Neuronal stem cell (in vitro differentiated cells): ENCODE measurements around the gene MYO3B.

ENCODE experiments used
- DNase-seq: peaks from one replicate; pipeline ENCODE4 v3.0.0-alpha.2; 2013; ENCODE audit warnings: low spot score
- H2AFZ ChIP-seq: one replicate; pipeline ENCODE4 v1.6.1; 2013; ENCODE audit warnings: mild to moderate bottlenecking, low read length, inconsistent platforms
- H2AK5ac ChIP-seq: 2 replicates; pipeline ENCODE4 v1.6.1; 2013; ENCODE audit warnings: low read depth, mild to moderate bottlenecking, inconsistent platforms, low read length, moderate library complexity, mixed read lengths
- H2BK120ac ChIP-seq: 2 replicates; pipeline ENCODE4 v1.6.1; 2013; ENCODE audit warnings: low read depth, mild to moderate bottlenecking, inconsistent platforms, low read length, moderate library complexity, mixed read lengths
- H2BK12ac ChIP-seq: one replicate; pipeline ENCODE4 v1.6.1; 2013; ENCODE audit warnings: low read length, inconsistent platforms
- H2BK15ac ChIP-seq: 2 replicates; pipeline ENCODE4 v1.6.1; 2013; ENCODE audit warnings: mild to moderate bottlenecking, low read length, inconsistent platforms, mixed read lengths
- H2BK5ac ChIP-seq: one replicate; pipeline ENCODE4 v1.6.1; 2013; ENCODE audit warnings: inconsistent platforms, mild to moderate bottlenecking, low read length, moderate library complexity
- H3K14ac ChIP-seq: one replicate; pipeline ENCODE4 v1.6.1; 2013; ENCODE audit warnings: low read length, inconsistent platforms
- H3K18ac ChIP-seq: 2 replicates; pipeline ENCODE4 v1.6.1; 2013; ENCODE audit warnings: low read length, inconsistent platforms
- H3K23ac ChIP-seq: 2 replicates; pipeline ENCODE4 v1.6.1; 2013; ENCODE audit warnings: low read depth, mild to moderate bottlenecking, mixed read lengths, low read length, inconsistent platforms; ENCODE audit not compliant: poor library complexity
- H3K27ac ChIP-seq: replicated peaks from 3 replicates; pipeline ENCODE4 v1.5.1; 2013; ENCODE audit warnings: low read length, inconsistent platforms
- H3K27me3 ChIP-seq, 3 experiments: 2 replicates each; pipeline ENCODE4 v1.6.1; 2013; ENCODE audit warnings: low read length in 3 of 3, mild to moderate bottlenecking in 2 of 3, inconsistent platforms in 1 of 3, low read depth in 1 of 3, mixed read lengths in 1 of 3, moderate library complexity in 1 of 3; ENCODE audit not compliant: control insufficient read depth in 3 of 3, insufficient read depth in 3 of 3
- H3K36me3 ChIP-seq, 2 donors: replicated peaks in 1 of 2; 2 replicates each; pipeline ENCODE4 v1.6.1; 2013; ENCODE audit warnings: low read length in 2 of 2; ENCODE audit not compliant: control insufficient read depth in 2 of 2, insufficient read depth in 2 of 2
- H3K4ac ChIP-seq: 2 replicates; pipeline ENCODE4 v1.6.1; 2013; ENCODE audit warnings: inconsistent platforms, mild to moderate bottlenecking, low read length, moderate library complexity
- H3K4me1 ChIP-seq, 2 donors: 1 replicate in 1 of 2; 2 replicates in 1 of 2; pipeline ENCODE4 v1.6.1; 2013; ENCODE audit warnings: low read length in 2 of 2, low read depth in 1 of 2; ENCODE audit not compliant: control insufficient read depth in 2 of 2, insufficient read depth in 1 of 2
- H3K4me2 ChIP-seq: one replicate; pipeline ENCODE4 v1.6.1; 2013; ENCODE audit warnings: mild to moderate bottlenecking, low read length, inconsistent platforms; ENCODE audit not compliant: insufficient read depth, poor library complexity, severe bottlenecking
- H3K4me3 ChIP-seq, 2 donors: 2 replicates each; pipeline ENCODE4 v1.5.1; 2013; ENCODE audit warnings: low read length in 2 of 2, mild to moderate bottlenecking in 2 of 2, inconsistent platforms in 1 of 2, moderate library complexity in 1 of 2
- H3K79me1 ChIP-seq: one replicate; pipeline ENCODE4 v1.6.1; 2013; ENCODE audit warnings: low read depth, mild to moderate bottlenecking, inconsistent platforms, low read length, moderate library complexity
- H3K9ac ChIP-seq: one replicate; pipeline ENCODE4 v1.6.1; 2013; ENCODE audit warnings: mild to moderate bottlenecking, low read depth, low read length, inconsistent platforms; ENCODE audit not compliant: poor library complexity
- H3K9me3 ChIP-seq, 2 donors: replicated peaks in 1 of 2; 2 replicates each; pipeline versions ENCODE3 to v1.6.1; 2013; ENCODE audit warnings: low read length in 2 of 2, mild to moderate bottlenecking in 2 of 2, inconsistent platforms in 1 of 2, low read depth in 1 of 2, mixed read lengths in 1 of 2, moderate library complexity in 1 of 2; ENCODE audit not compliant: control insufficient read depth in 2 of 2, insufficient read depth in 1 of 2
- H4K8ac ChIP-seq: one replicate; pipeline ENCODE4 v1.6.1; 2013; ENCODE audit warnings: low read depth, mild to moderate bottlenecking, inconsistent platforms, low read length, moderate library complexity
- H4K91ac ChIP-seq: one replicate; pipeline ENCODE4 v1.6.1; 2013; ENCODE audit warnings: low read length, low read depth, mild to moderate bottlenecking, inconsistent platforms; ENCODE audit not compliant: poor library complexity
- WGBS, 2 donors: extraction: QIAGEN DNeasy Blood & Tissue Kit; methylation state at CpG; one replicate each; pipeline ENCODE4 v1.1.7; 2013; ENCODE audit warnings: missing lambda C conversion rate in 2 of 2, mixed read lengths in 1 of 2; ENCODE audit not compliant: insufficient read length in 2 of 2, insufficient replicate concordance in 1 of 2; ENCODE audit errors: extremely low coverage in 2 of 2; 5-methylcytosine and 5-hydroxymethylcytosine counted together

Gene MYO3B

GRCh38 chr2:170365686-170366085 is 187.7 kb downstream of the MYO3B start:
- H2BK15ac ChIP-seq = no peak overlapping the region
- WGBS, 2 donors = no CpG with 5 or more reads among the region's 3 CpGs
- peaks cover 4 to 34% of the 10 kb centered on the region in 2 donors for H3K4me1 ChIP-seq
- H3K36me3 ChIP-seq = no peaks in the 10 kb centered on the region
- H3K9ac ChIP-seq = no peak overlapping the region
- no peaks in the 10 kb centered on the region for H3K9me3 ChIP-seq
- H2BK120ac ChIP-seq = no peak overlapping the region
- no peak overlapping the region for H2AFZ ChIP-seq
- H3K23ac ChIP-seq = no peak overlapping the region
- no peak overlapping the region for H3K14ac ChIP-seq
- no peak overlapping the region for H2BK5ac ChIP-seq
- no peaks in the 10 kb centered on the region for H3K79me1 ChIP-seq
- H3K27ac ChIP-seq = no peak overlapping the region
- no peak overlapping the region for H2BK12ac ChIP-seq
- peaks cover 0 to 13% (median 0%) of the 10 kb centered on the region in 3 experiments for H3K27me3 ChIP-seq
- H3K4me2 ChIP-seq = no peak overlapping the region
- no peak for DNase-seq
- H3K4ac ChIP-seq = no peak overlapping the region
- no peak overlapping the region for H2AK5ac ChIP-seq
- no peak overlapping the region for H4K8ac ChIP-seq
- H4K91ac ChIP-seq = no peak overlapping the region
- no peak overlapping the region for H3K18ac ChIP-seq
- H3K4me3 ChIP-seq = no peak overlapping the region

GRCh38 chr2:170368370-170368769 is 190.4 kb downstream of the MYO3B start:
- Histone ChIP-seq H3K4me1 (peaks cover 2 to 16% of the 10 kb centered on the region in 2 donors), H3K79me1 (no peaks in the 10 kb centered on the region), H3K27me3 (peaks cover 0 to 14% (median 0%) of the 10 kb centered on the region in 3 experiments), H3K4me2 (no peak overlapping the region), H3K9me3 (no peaks in the 10 kb centered on the region), H3K4me3 (no peak overlapping the region), H2BK15ac (no peak overlapping the region), H2AK5ac (no peak overlapping the region), H2BK12ac (no peak overlapping the region), H3K36me3 (no peaks in the 10 kb centered on the region), H3K4ac (no peak overlapping the region), H4K8ac (no peak overlapping the region), H3K9ac (no peak overlapping the region), H2BK120ac (no peak overlapping the region), H3K23ac (no peak overlapping the region), H3K27ac (no peak overlapping the region), H2BK5ac (no peak overlapping the region), H3K14ac (no peak overlapping the region), H3K18ac (no peak overlapping the region), H4K91ac (no peak overlapping the region), H2AFZ (no peak overlapping the region)
- no peak for DNase-seq
- no CpG with 5 or more reads among the region's 5 CpGs for WGBS, 2 donors

GRCh38 chr2:170369228-170369627 is 191.3 kb downstream of the MYO3B start:
- H3K18ac ChIP-seq = no peak overlapping the region
- DNase-seq = no peak
- no peak overlapping the region for H2BK5ac ChIP-seq
- H3K27ac ChIP-seq = no peak overlapping the region
- H2BK12ac ChIP-seq = no peak overlapping the region
- H2AFZ ChIP-seq = no peak overlapping the region
- H2AK5ac ChIP-seq = no peak overlapping the region
- no peak overlapping the region for H3K9ac ChIP-seq
- no CpG with 5 or more reads among the region's 2 CpGs for WGBS, 2 donors
- no peaks in the 10 kb centered on the region for H3K79me1 ChIP-seq
- no peak overlapping the region for H3K4me3 ChIP-seq
- H2BK120ac ChIP-seq = no peak overlapping the region
- H2BK15ac ChIP-seq = no peak overlapping the region
- no peaks in the 10 kb centered on the region for H3K36me3 ChIP-seq
- H4K8ac ChIP-seq = no peak overlapping the region
- H4K91ac ChIP-seq = no peak overlapping the region
- no peak overlapping the region for H3K23ac ChIP-seq
- no peak overlapping the region for H3K4ac ChIP-seq
- no peaks in the 10 kb centered on the region for H3K9me3 ChIP-seq
- no peak overlapping the region for H3K4me2 ChIP-seq
- H3K14ac ChIP-seq = no peak overlapping the region
- peaks cover 2 to 15% of the 10 kb centered on the region in 2 donors for H3K4me1 ChIP-seq
- peaks cover 0 to 20% (median 0%) of the 10 kb centered on the region in 3 experiments for H3K27me3 ChIP-seq

GRCh38 chr2:170369894-170370293 is 191.9 kb downstream of the MYO3B start:
- no peaks in the 10 kb centered on the region for H3K79me1 ChIP-seq
- no peak overlapping the region for H2BK5ac ChIP-seq
- no peak overlapping the region for H3K4me2 ChIP-seq
- no peaks in the 10 kb centered on the region for H3K36me3 ChIP-seq
- no peak overlapping the region for H3K27ac ChIP-seq
- no peak overlapping the region for H3K23ac ChIP-seq
- H3K9me3 ChIP-seq = no peaks in the 10 kb centered on the region
- H2BK12ac ChIP-seq = no peak overlapping the region
- H3K18ac ChIP-seq = no peak overlapping the region
- WGBS, 2 donors = no CpG with 5 or more reads among the region's 1 CpG
- H2AK5ac ChIP-seq = no peak overlapping the region
- no peak overlapping the region for H3K4me3 ChIP-seq
- DNase-seq = no peak
- no peak overlapping the region for H4K91ac ChIP-seq
- H3K27me3 ChIP-seq = peaks cover 0 to 24% (median 0%) of the 10 kb centered on the region in 3 experiments
- H2BK120ac ChIP-seq = no peak overlapping the region
- H2BK15ac ChIP-seq = no peak overlapping the region
- no peak overlapping the region for H2AFZ ChIP-seq
- H3K14ac ChIP-seq = no peak overlapping the region
- no peak overlapping the region for H3K9ac ChIP-seq
- H3K4ac ChIP-seq = no peak overlapping the region
- H4K8ac ChIP-seq = no peak overlapping the region
- peaks cover 2 to 12% of the 10 kb centered on the region in 2 donors for H3K4me1 ChIP-seq
